Smooth muscle cell (in vitro differentiated cells): ENCODE measurements around the gene PROP1. TPM values are rescaled to one million over a fixed set of nuclear protein-coding genes. Genes with fewer than 3 reads are reported as not detected.
"Not testable (repeated sequence)": the region's sequence is repeated elsewhere in the genome, so short reads cannot be mapped to it uniquely, and the experiment has no call there.

ENCODE experiments used
- DNase-seq: peaks from one replicate; lab custom pipeline; 2025; ENCODE audit not compliant: unreplicated experiment; lab: John Stamatoyannopoulos, UW
- H2AFZ ChIP-seq: fragments of 200-600 bp; sonication (generic); 2 replicates; pipeline ENCODE4 v1.6.0; 2016; ENCODE audit warnings: antibody characterized with exemption, low read depth, mild to moderate bottlenecking
- H3F3A ChIP-seq: fragments of 200-600 bp; sonication (generic); 2 replicates; pipeline ENCODE4 v1.6.0; 2017; ENCODE audit warnings: antibody characterized with exemption, low read depth
- H3K27ac ChIP-seq: fragments of 200-600 bp; sonication (generic); 2 replicates; pipeline ENCODE4 v1.5.1; 2016; ENCODE audit warnings: low read depth, mild to moderate bottlenecking
- H3K27me3 ChIP-seq: fragments of 200-600 bp; sonication (generic); 2 replicates; pipeline ENCODE4 v1.6.1; 2016; ENCODE audit warnings: low read depth, mild to moderate bottlenecking
- H3K36me3 ChIP-seq: fragments of 200-600 bp; sonication (generic); 2 replicates; pipeline ENCODE4 v1.5.1; 2016; ENCODE audit warnings: low read depth
- H3K4me1 ChIP-seq: fragments of 200-600 bp; sonication (generic); 2 replicates; pipeline ENCODE4 v1.5.1; 2016; ENCODE audit warnings: low read depth
- H3K4me2 ChIP-seq: fragments of 200-600 bp; sonication (generic); 2 replicates; pipeline ENCODE4 v1.6.0; 2016; ENCODE audit warnings: mild to moderate bottlenecking
- H3K4me3 ChIP-seq: fragments of 200-600 bp; sonication (generic); 2 replicates; pipeline ENCODE4 v1.5.1; 2016; ENCODE audit warnings: mild to moderate bottlenecking
- H3K79me2 ChIP-seq: fragments of 200-600 bp; sonication (generic); 2 replicates; pipeline ENCODE4 v1.6.0; 2016; ENCODE audit warnings: low read depth, mild to moderate bottlenecking
- H3K9ac ChIP-seq: fragments of 200-600 bp; sonication (generic); 2 replicates; pipeline ENCODE4 v1.6.0; 2016; ENCODE audit warnings: low read depth
- H3K9me3 ChIP-seq: fragments of 200-600 bp; sonication (generic); replicated peaks from 2 replicates; pipeline ENCODE4 v1.5.1; 2016; ENCODE audit warnings: low read depth
- H4K20me1 ChIP-seq: fragments of 200-600 bp; sonication (generic); 2 replicates; pipeline ENCODE4 v1.6.0; 2016; ENCODE audit warnings: low read depth
- WGBS: methylation state at CpG from one replicate; pipeline ENCODE4 v1.1.7; 2016; ENCODE audit warnings: low lambda C conversion rate; 5-methylcytosine and 5-hydroxymethylcytosine counted together
- polyA plus RNA-seq: library from polyadenylated mRNA; unstranded; fragments of >200 nt; fragmentation: Nextera tagmentation; extraction: Ambion mirVana; gene quantifications from 2 replicates; pipeline ENCODE4 v1.2.1, GENCODE V29; 2016
- total RNA-seq: library from RNA; depleted of rRNA; stranded (reverse); fragments of >200 nt; gene quantifications from 2 replicates; pipeline ENCODE4 v1.2.3, GENCODE V29; 2014
- TF ChIP-seq, protein P1 (sequence below): fragments of 200-600 bp; sonication (generic); IDR thresholded peaks from 2 replicates; pipeline ENCODE4 v1.5.1; 2017; ENCODE audit warnings: borderline replicate concordance, mild to moderate bottlenecking, antibody characterized with exemption; ENCODE audit not compliant: insufficient read depth, poor library complexity, severe bottlenecking

The PROP1 gene
- total and polyA plus RNA-seq, 2 experiments from 2014 or later, result not detected

DNA sequence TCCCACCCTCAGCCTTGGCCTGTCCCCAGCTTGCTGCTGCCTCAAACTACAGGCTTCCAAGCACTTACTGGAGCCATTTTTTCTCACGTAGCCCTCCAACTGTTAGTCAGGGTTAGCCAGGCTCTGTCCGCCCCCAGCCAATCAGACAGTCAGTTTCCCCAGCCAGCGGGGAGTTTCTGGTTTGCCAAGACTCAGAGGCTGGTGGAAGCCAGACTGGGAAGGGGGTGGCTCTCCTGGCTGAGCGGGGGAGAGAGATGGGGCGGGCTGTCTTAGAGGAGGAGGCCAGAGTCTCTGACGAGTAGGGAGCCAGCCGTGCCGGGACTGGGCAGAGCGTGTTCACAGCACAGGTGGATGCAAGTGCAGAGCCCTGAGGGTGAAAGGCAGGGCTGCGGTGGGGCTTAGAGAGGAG lies 15.3 kb downstream of the PROP1 start:
- no peak overlapping the region for H3K27ac ChIP-seq
- no peaks in the 10 kb centered on the region for H3F3A ChIP-seq
- TF ChIP-seq, protein P1, sequence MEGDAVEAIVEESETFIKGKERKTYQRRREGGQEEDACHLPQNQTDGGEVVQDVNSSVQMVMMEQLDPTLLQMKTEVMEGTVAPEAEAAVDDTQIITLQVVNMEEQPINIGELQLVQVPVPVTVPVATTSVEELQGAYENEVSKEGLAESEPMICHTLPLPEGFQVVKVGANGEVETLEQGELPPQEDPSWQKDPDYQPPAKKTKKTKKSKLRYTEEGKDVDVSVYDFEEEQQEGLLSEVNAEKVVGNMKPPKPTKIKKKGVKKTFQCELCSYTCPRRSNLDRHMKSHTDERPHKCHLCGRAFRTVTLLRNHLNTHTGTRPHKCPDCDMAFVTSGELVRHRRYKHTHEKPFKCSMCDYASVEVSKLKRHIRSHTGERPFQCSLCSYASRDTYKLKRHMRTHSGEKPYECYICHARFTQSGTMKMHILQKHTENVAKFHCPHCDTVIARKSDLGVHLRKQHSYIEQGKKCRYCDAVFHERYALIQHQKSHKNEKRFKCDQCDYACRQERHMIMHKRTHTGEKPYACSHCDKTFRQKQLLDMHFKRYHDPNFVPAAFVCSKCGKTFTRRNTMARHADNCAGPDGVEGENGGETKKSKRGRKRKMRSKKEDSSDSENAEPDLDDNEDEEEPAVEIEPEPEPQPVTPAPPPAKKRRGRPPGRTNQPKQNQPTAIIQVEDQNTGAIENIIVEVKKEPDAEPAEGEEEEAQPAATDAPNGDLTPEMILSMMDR, result no peak
- H3K4me1 ChIP-seq, result no peaks in the 10 kb centered on the region
- no peaks in the 10 kb centered on the region for H4K20me1 ChIP-seq
- H3K4me3 ChIP-seq, result no peak overlapping the region
- no peaks in the 10 kb centered on the region for H3K9me3 ChIP-seq
- H3K9ac ChIP-seq, result no peak overlapping the region
- H3K27me3 ChIP-seq, result no peaks in the 10 kb centered on the region
- H3K79me2 ChIP-seq, result no peaks in the 10 kb centered on the region
- no peaks in the 10 kb centered on the region for H3K36me3 ChIP-seq
- no peak for DNase-seq
- H3K4me2 ChIP-seq, result no peak overlapping the region
- H2AFZ ChIP-seq, result no peak overlapping the region
- 70% methylated on average over 10 of the region's 10 CpGs for WGBS

DNA sequence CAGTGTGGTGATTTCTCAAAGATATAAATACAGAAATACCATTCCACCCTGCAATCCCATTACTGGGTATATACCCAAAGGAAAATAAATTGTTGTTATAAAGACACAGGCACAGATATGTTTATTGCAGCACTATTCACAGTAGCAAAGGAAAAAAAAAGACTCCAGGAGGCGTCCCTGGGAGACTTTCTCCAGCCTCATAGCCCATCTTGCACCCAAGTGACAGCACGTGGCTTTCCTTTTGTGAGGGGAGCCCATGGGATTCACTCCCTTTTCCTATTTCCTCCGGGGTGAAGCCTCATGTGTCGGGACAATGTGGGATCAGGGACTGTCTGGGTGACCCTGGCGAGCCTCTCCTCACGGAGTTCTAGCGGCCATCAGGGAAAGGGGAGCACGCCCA lies 18.4 kb downstream of the PROP1 start:
- H3K9ac ChIP-seq, H3K27me3 ChIP-seq, H3K36me3 ChIP-seq, DNase-seq, H3K79me2 ChIP-seq, H2AFZ ChIP-seq, H3K4me2 ChIP-seq, H3K9me3 ChIP-seq, H3K27ac ChIP-seq, H3K4me3 ChIP-seq, H3F3A ChIP-seq, H4K20me1 ChIP-seq, H3K4me1 ChIP-seq: not testable (repeated sequence)
- 84% methylated on average over 8 of the region's 8 CpGs for WGBS

DNA sequence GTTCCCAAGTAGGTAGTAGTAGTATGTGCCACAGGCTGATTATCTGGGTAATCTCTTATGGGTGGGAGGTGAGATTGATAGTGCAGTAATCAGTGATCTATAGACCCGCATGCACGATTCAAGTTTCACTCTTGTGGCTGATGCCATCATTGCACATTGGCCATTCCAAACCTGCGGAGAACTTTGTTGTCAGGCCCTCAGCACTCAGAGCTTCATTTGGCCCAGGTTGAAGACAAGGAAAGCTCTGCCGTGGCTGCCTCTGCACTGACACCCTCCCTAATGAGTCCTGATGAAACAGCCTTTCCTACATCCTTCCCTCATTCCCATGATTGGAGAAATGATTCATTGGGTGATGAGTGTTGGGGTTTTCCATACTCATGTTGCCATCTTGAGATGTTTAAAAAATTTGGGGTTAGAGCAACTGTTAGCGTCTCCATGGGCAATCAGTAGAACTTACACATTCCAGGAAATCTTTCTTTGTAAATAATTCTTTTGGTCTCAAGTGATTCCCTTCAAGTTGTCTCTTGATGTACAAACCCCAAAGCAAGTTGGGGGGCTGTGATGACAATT lies 22.9 kb downstream of the PROP1 start:
- no peak for DNase-seq
- Histone ChIP-seq H3K36me3 (no peaks in the 10 kb centered on the region), H3K79me2 (no peaks in the 10 kb centered on the region), H3F3A (no peaks in the 10 kb centered on the region), H2AFZ (no peak overlapping the region), H3K4me3 (no peak overlapping the region), H3K4me1 (no peaks in the 10 kb centered on the region), H3K27me3 (no peaks in the 10 kb centered on the region), H3K4me2 (no peak overlapping the region), H4K20me1 (no peaks in the 10 kb centered on the region), H3K9ac (no peak overlapping the region), H3K27ac (no peak overlapping the region), H3K9me3 (no peaks in the 10 kb centered on the region)
- WGBS, result 91% methylated on average over 5 of the region's 5 CpGs
- TF ChIP-seq, protein P1, result no peak

DNA sequence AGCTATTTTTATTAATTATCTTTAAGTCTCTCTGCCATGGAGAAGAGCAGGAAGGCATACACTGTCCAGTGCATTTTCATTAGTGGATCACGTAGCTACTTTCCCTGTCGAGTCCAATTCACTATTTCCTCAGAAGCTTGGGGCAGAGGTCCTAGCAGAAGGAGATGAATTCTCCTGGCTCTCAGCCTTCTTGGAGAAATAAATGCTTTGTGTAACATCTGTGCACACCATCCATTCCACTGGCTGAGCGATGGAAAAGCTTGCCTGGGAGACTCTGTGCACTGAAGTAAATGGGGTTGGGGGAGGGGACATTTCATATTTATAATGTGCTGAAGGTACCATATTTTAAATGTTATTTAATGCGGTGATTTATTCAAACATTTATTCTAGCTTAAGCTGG lies 23.4 kb downstream of the PROP1 start:
- 85% methylated on average over 4 of the region's 4 CpGs for WGBS
- no peaks in the 10 kb centered on the region for H3K4me1 ChIP-seq
- no peaks in the 10 kb centered on the region for H3K9me3 ChIP-seq
- H3K9ac ChIP-seq, result no peak overlapping the region
- H4K20me1 ChIP-seq, result no peaks in the 10 kb centered on the region
- H2AFZ ChIP-seq, result no peak overlapping the region
- TF ChIP-seq, protein P1, result no peak
- H3K27ac ChIP-seq, result no peak overlapping the region
- H3K4me3 ChIP-seq, result no peak overlapping the region
- no peak for DNase-seq
- no peaks in the 10 kb centered on the region for H3K79me2 ChIP-seq
- no peaks in the 10 kb centered on the region for H3K36me3 ChIP-seq
- no peaks in the 10 kb centered on the region for H3K27me3 ChIP-seq
- no peaks in the 10 kb centered on the region for H3F3A ChIP-seq
- H3K4me2 ChIP-seq, result no peak overlapping the region

DNA sequence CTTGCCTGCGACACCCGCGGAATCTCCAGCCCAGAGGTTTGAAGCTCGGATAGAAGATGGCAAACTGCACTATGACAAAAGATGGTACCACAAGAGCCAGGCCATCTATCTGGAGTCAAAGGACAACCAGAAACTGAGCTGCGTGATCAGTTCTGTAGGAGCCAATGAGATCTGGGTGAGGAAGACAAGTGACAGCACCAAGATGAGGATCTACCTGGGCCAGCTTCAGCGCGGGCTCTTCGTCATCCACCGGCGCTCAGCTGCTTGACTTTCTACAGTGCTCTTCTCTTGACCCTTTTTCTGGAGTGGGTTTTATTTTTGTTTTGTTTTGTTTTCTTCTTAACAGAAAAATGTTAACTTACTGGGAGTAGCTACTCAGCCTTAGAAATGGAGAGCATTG lies 24.0 kb downstream of the PROP1 start:
- DNase-seq, H3K27ac ChIP-seq, H3K79me2 ChIP-seq, H3K4me2 ChIP-seq, H3F3A ChIP-seq, H3K9ac ChIP-seq, H3K9me3 ChIP-seq, H4K20me1 ChIP-seq, H2AFZ ChIP-seq, H3K36me3 ChIP-seq, H3K4me1 ChIP-seq, H3K27me3 ChIP-seq, H3K4me3 ChIP-seq: not testable (repeated sequence)
- 97% methylated on average over 10 of the region's 10 CpGs for WGBS
